Prostate gland (tissue), 2 donors: ENCODE measurements around the gene RNF175.

ENCODE experiments used
- CTCF ChIP-seq, 4 experiments: fragments of 200-600 bp in 2 of 4; fragments of 450-650 bp in 2 of 4; sonication (generic) in 2 of 4; IDR thresholded peaks; 1 replicate in 3 of 4; 2 replicates in 1 of 4; pipeline ENCODE4 v1.5.1; 2016 to 2019; ENCODE audit warnings: antibody characterized with exemption in 4 of 4, mild to moderate bottlenecking in 2 of 4, moderate library complexity in 2 of 4
- POLR2A ChIP-seq: fragments of 450-650 bp; IDR thresholded peaks from one replicate; pipeline ENCODE4 v1.6.1; 2016; ENCODE audit warnings: antibody characterized with exemption, mild to moderate bottlenecking
- POLR2AphosphoS5 ChIP-seq: sonication (generic); formaldehyde crosslinking; IDR thresholded peaks from one replicate; pipeline ENCODE4 v1.6.1; 2017; ENCODE audit warnings: antibody characterized with exemption

GRCh38 chr4:153787575-153787974, 27.8 kb upstream of the RNF175 start:
- TF ChIP-seq CTCF (IDR thresholded peaks at IDR 0.05) = no peak
- no peak for TF ChIP-seq POLR2AphosphoS5
- no peak for TF ChIP-seq POLR2A
